GM19239 (cell line): ENCODE data around the gene YIPF1.
A peak's percentile ranks its signal among the peaks of the same experiment; 100 is the strongest.

Experiments used
- DNase-seq: peaks from one replicate; pipeline ENCODE4 v3.0.0; 2011; ENCODE audit warnings: low spot score; ENCODE audit not compliant: insufficient read length
- FAIRE-seq: peaks from 2 replicates; lab custom pipeline; 2011; peaks lifted over from hg19 to GRCh38; lab: Jason Lieb, UNC

YIPF1 gene

GRCh38 chr1:53889304-53890298 lies at the start of gene YIPF1:
YIPF1 (minus strand) TSS chr1:53889797; CDS start chr1:53888937, 860 bp downstream.
- FAIRE-seq (peak; percentile 90), DNase-seq (peak; percentile 67)

- FAIRE-seq (no peak), DNase-seq (no peak)
Observed at GRCh38 chr1:53938136-53938830, 48.7 kb upstream of the YIPF1 start.

- FAIRE-seq (no peak), DNase-seq (no peak)
Observed at GRCh38 chr1:53936430-53936829, 46.8 kb upstream of the YIPF1 start.

- no peak for FAIRE-seq
Observed at GRCh38 chr1:53934170-53934765, 44.7 kb upstream of the YIPF1 start.

GRCh38 chr1:53931523-53931922 lies 41.9 kb upstream of the YIPF1 start:
- DNase-seq (no peak), FAIRE-seq (no peak)

More at GRCh38 chr1:53934170-53934765, 44.7 kb upstream of the YIPF1 start:
- no peak for DNase-seq

GRCh38 chr1:53930932-53931331 lies 41.3 kb upstream of the YIPF1 start:
- DNase-seq (no peak), FAIRE-seq (no peak)

GRCh38 chr1:53929246-53929960 lies 39.8 kb upstream of the YIPF1 start:
- DNase-seq = no peak
- FAIRE-seq = no peak

GRCh38 chr1:53927376-53927881 lies 37.8 kb upstream of the YIPF1 start:
- FAIRE-seq (no peak), DNase-seq (no peak)

GRCh38 chr1:53919675-53920066 lies 30.1 kb upstream of the YIPF1 start:
- no peak for FAIRE-seq
- no peak for DNase-seq

GRCh38 chr1:53918343-53918742 lies 28.7 kb upstream of the YIPF1 start:
- DNase-seq (no peak), FAIRE-seq (no peak)

- DNase-seq = no peak
- FAIRE-seq = no peak
Observed at GRCh38 chr1:53913352-53914033, 23.9 kb upstream of the YIPF1 start.

- FAIRE-seq (no peak), DNase-seq (no peak)
Observed at GRCh38 chr1:53911442-53911841, 21.8 kb upstream of the YIPF1 start.

GRCh38 chr1:53909946-53910345 lies 20.3 kb upstream of the YIPF1 start:
- no peak for FAIRE-seq
- no peak for DNase-seq

- FAIRE-seq (no peak), DNase-seq (no peak)
Observed at GRCh38 chr1:53906121-53906520, 16.5 kb upstream of the YIPF1 start.

- DNase-seq (no peak), FAIRE-seq (no peak)
Observed at GRCh38 chr1:53905509-53905908, 15.9 kb upstream of the YIPF1 start.

GRCh38 chr1:53902235-53903138 lies 12.9 kb upstream of the YIPF1 start:
- FAIRE-seq (no peak), DNase-seq (no peak)

GRCh38 chr1:53899708-53900107 lies 10.1 kb upstream of the YIPF1 start:
- no peak for FAIRE-seq

GRCh38 chr1:53899206-53899628 lies 9.6 kb upstream of the YIPF1 start:
- FAIRE-seq = no peak
- no peak for DNase-seq

More at GRCh38 chr1:53899708-53900107, 10.1 kb upstream of the YIPF1 start:
- DNase-seq = no peak
